Endodermal cell (in vitro differentiated cells): ENCODE results near the gene SDCCAG8. TPM values are rescaled to one million over a fixed set of nuclear protein-coding genes. Genes with fewer than 3 reads are reported as not detected.
A peak's percentile ranks its signal among the peaks of the same experiment; 100 is the strongest.

Experiments
- DNase-seq: peaks from one replicate; pipeline ENCODE4 v3.0.0-alpha.2; 2017
- H3K27ac ChIP-seq: 2 replicates; pipeline ENCODE4 v1.5.1; 2013; ENCODE audit warnings: mild to moderate bottlenecking, low read depth, low read length, moderate library complexity
- H3K27me3 ChIP-seq: 2 replicates; pipeline ENCODE4 v1.6.1; 2013; ENCODE audit warnings: mild to moderate bottlenecking, low read length, moderate library complexity; ENCODE audit not compliant: insufficient read depth, control insufficient read depth, poor library complexity, severe bottlenecking
- H3K36me3 ChIP-seq: 2 replicates; pipeline ENCODE4 v1.7.0; 2013; ENCODE audit warnings: mild to moderate bottlenecking, low read length, moderate library complexity; ENCODE audit not compliant: control insufficient read depth, insufficient read depth
- H3K4me1 ChIP-seq: one replicate; pipeline ENCODE4 v1.7.0; 2013; ENCODE audit warnings: low read length; ENCODE audit not compliant: control insufficient read depth, insufficient read depth
- H3K4me3 ChIP-seq: 2 replicates; pipeline ENCODE4 v1.5.1; 2013; ENCODE audit warnings: mild to moderate bottlenecking, low read length, moderate library complexity
- H3K9ac ChIP-seq: 2 replicates; pipeline ENCODE4 v1.6.1; 2013; ENCODE audit warnings: mild to moderate bottlenecking, low read length, moderate library complexity; ENCODE audit not compliant: poor library complexity, severe bottlenecking; ENCODE audit errors: extremely low read depth
- H3K9me3 ChIP-seq: 2 replicates; pipeline ENCODE4 v1.6.1; 2013; ENCODE audit warnings: mild to moderate bottlenecking, low read length, moderate library complexity; ENCODE audit not compliant: control insufficient read depth
- H3K27ac Mint-ChIP-seq: 2 replicates; pipeline ENCODE4 v1.8.0; 2020; ENCODE audit warnings: mixed read lengths
- H3K27me3 Mint-ChIP-seq: 2 replicates; pipeline ENCODE4 v1.8.0; 2021; ENCODE audit warnings: mild to moderate bottlenecking, mixed read lengths; ENCODE audit not compliant: insufficient read depth
- H3K36me3 Mint-ChIP-seq: 2 replicates; pipeline ENCODE4 v1.8.0; 2020; ENCODE audit warnings: low read depth, mixed read lengths
- H3K4me1 Mint-ChIP-seq: 2 replicates; pipeline ENCODE4 v1.8.0; 2020; ENCODE audit warnings: mixed read lengths
- H3K4me3 Mint-ChIP-seq: 2 replicates; pipeline ENCODE4 v1.8.0; 2020; ENCODE audit warnings: mild to moderate bottlenecking, moderate library complexity, mixed read lengths
- H3K9me3 Mint-ChIP-seq: 2 replicates; pipeline ENCODE4 v1.8.0; 2020; ENCODE audit warnings: mild to moderate bottlenecking, mixed read lengths
- CTCF ChIP-seq: fragments of 200-600 bp; sonication (generic); conservative IDR thresholded peaks from 2 replicates; pipeline ENCODE4 v1.5.0; 2021; ENCODE audit warnings: antibody characterized with exemption, mild to moderate bottlenecking
- WGBS, 2 experiments: methylation state at CpG; one replicate each; pipeline versions ENCODE4 v1.1.5 to v1.1.7; 2013; ENCODE audit warnings: missing lambda C conversion rate in 2 of 2, mixed read lengths in 1 of 2; ENCODE audit not compliant: insufficient coverage in 1 of 2, insufficient read length in 1 of 2; 5-methylcytosine and 5-hydroxymethylcytosine counted together
- total RNA-seq, 2 donors: library from RNA; stranded (reverse); fragmentation: NEBNext Ultra II Directional in 1 of 2; extraction: Animal tissue kit (Norgen Biotek cat#: 25700) in 1 of 2; gene quantifications; 2 replicates in 1 of 2; 3 replicates in 1 of 2; pipeline ENCODE4 v1.2.1, GENCODE V29; 2021

The SDCCAG8 gene
- total RNA-seq, 2 donors from 2014 or later: 19.8 to 27.5 TPM

GRCh38 chr1:243233908-243234307 lies 21.9 kb upstream of the SDCCAG8 start:
- Mint-ChIP-seq H3K4me1 (no peaks in the 10 kb centered on the region), H3K9me3 (peaks cover 51% of the 10 kb centered on the region), H3K36me3 (peaks cover 71% of the 10 kb centered on the region), H3K27ac (no peak overlapping the region), H3K4me3 (no peak overlapping the region), H3K27me3 (no peaks in the 10 kb centered on the region)
- Histone ChIP-seq H3K9me3 (peaks cover 49% of the 10 kb centered on the region), H3K27me3 (no peaks in the 10 kb centered on the region), H3K4me3 (no peak overlapping the region), H3K4me1 (no peaks in the 10 kb centered on the region), H3K9ac (no peak overlapping the region), H3K27ac (no peak overlapping the region), H3K36me3 (peaks cover 54% of the 10 kb centered on the region)
- no peak for TF ChIP-seq CTCF
- WGBS, 2 experiments: 90% methylated on average over 2 of the region's 2 CpGs; no CpG with 5 or more reads in 1 of the 2 experiments
- DNase-seq: no peak

GRCh38 chr1:243234978-243235647 lies 20.7 kb upstream of the SDCCAG8 start:
- Mint-ChIP-seq H3K36me3 (peaks cover 61% of the 10 kb centered on the region), H3K27ac (peak overlapping the region; percentile 16)
- TF ChIP-seq CTCF: no peak

GRCh38 chr1:243236604-243237252 lies 19.1 kb upstream of the SDCCAG8 start:
- TF ChIP-seq CTCF: no peak
- Histone ChIP-seq H3K36me3 (peaks cover 44% of the 10 kb centered on the region), H3K9me3 (peaks cover 21% of the 10 kb centered on the region), H3K4me1 (no peaks in the 10 kb centered on the region), H3K27ac (no peak overlapping the region), H3K9ac (no peak overlapping the region), H3K4me3 (no peak overlapping the region), H3K27me3 (no peaks in the 10 kb centered on the region)
- Mint-ChIP-seq H3K27ac (no peak overlapping the region), H3K9me3 (peaks cover 26% of the 10 kb centered on the region), H3K27me3 (no peaks in the 10 kb centered on the region), H3K36me3 (peaks cover 56% of the 10 kb centered on the region), H3K4me1 (no peaks in the 10 kb centered on the region), H3K4me3 (no peak overlapping the region)
- WGBS, 2 experiments: 89 to 93% methylated on average over 2 to 4 of the region's 4 CpGs
- DNase-seq: no peak

More at GRCh38 chr1:243234978-243235647, 20.7 kb upstream of the SDCCAG8 start:
- H3K9me3 ChIP-seq: peaks cover 37% of the 10 kb centered on the region
- Mint-ChIP-seq H3K4me1 (no peaks in the 10 kb centered on the region), H3K27me3 (no peaks in the 10 kb centered on the region), H3K9me3 (peaks cover 41% of the 10 kb centered on the region), H3K4me3 (no peak overlapping the region)
- H3K27ac ChIP-seq: no peak overlapping the region
- H3K27me3 ChIP-seq: no peaks in the 10 kb centered on the region
- H3K4me3 ChIP-seq: no peak overlapping the region
- no peak for DNase-seq
- 95% methylated on average over 4 of the region's 4 CpGs; no CpG with 5 or more reads in 1 of the 2 experiments for WGBS, 2 experiments
- no peaks in the 10 kb centered on the region for H3K4me1 ChIP-seq
- H3K36me3 ChIP-seq: peaks cover 52% of the 10 kb centered on the region
- no peak overlapping the region for H3K9ac ChIP-seq
